AG04449 (cell line): ENCODE data around the gene WDR6.

Experiments
- CTCF ChIA-PET: fragments of 350-600 bp; formaldehyde crosslinking; extraction: SDS; loops from one replicate; lab custom pipeline; 2021; ENCODE audit warnings: antibody characterized with exemption; lab: Yijun Ruan, JAX
- POLR2A ChIA-PET: fragments of 400-600, 350-600 bp; formaldehyde crosslinking; extraction: SDS; loops from one replicate; lab custom pipeline; 2020; ENCODE audit warnings: antibody characterized with exemption, inconsistent platforms; lab: Yijun Ruan, JAX
- DNase-seq: peaks from one replicate; pipeline ENCODE4 v3.0.0-alpha.2; 2010; ENCODE audit warnings: low read depth, low spot score
- H3K4me3 ChIP-seq: 2 replicates; pipeline ENCODE4 v1.5.1; 2011; ENCODE audit warnings: low read depth, mild to moderate bottlenecking, control low read depth, low read length
- CTCF ChIP-seq: IDR thresholded peaks from one replicate; pipeline ENCODE4 v1.5.1; 2011; ENCODE audit warnings: mild to moderate bottlenecking, moderate library complexity, low read length, control low read depth, inconsistent platforms; ENCODE audit not compliant: insufficient read depth; ENCODE audit errors: missing control alignments

WDR6 gene

GRCh38 chr3:49007068-49007770 lies at the start of gene WDR6:
Gene WDR6, plus strand, starts transcription at chr3:49007391. Its CDS starts 41 bp downstream, at chr3:49007432.
- peak; percentile 44 for TF ChIP-seq CTCF
- H3K4me3 ChIP-seq: peak within 1 kb of the TSS; percentile 97
- ChIA-PET CTCF (interaction anchor here (0.9 to 6.7 kb wide), 8 partner anchors 11 to 268 kb away, joined by 3 to 95 read pairs (median 10); partner anchors contain the start of genes DALRD3, NDUFAF3 and P4HTM), POLR2A (interaction anchor here (0.6 to 3.8 kb wide), 12 partner anchors 10 to 137 kb away, joined by 3 to 70 read pairs (median 8); partner anchors contain the start of genes ARIH2, DALRD3, IMPDH2 and NDUFAF3)
- DNase-seq: peak; percentile 83

DNA sequence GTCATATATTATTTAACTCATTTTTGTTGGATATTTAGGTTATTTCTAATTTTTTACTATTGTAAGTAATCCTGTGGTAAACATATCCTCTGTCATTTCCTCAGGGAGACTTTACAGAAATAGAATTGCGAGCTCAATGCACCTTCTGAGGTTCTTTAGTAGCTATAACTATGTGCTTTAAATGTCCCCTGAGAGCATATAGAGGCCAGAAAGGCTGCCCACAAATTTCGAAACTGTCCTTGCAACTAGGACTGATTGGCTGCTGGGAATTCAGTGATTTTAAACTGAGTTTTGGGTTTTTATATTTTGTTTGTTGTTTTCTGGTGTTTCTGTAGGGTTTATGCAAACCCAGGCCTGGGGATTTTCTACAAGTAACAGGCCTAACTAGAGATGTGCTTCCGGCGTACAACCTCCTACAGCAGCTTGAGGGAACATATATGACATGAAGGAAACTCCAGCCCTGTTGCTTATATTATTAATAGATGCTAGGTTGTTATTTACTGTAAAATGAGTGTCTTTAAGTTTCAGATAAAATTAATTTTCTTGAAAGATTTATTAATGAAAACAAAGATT lies 46.3 kb upstream of the WDR6 start:
- DNase-seq: no peak
- ChIA-PET POLR2A (no interaction called here), CTCF (interaction anchor here (1.2 kb wide), 1 partner anchor 9 kb away, joined by 3 read pairs; no protein-coding TSS in a partner anchor)
- no peak for TF ChIP-seq CTCF
- H3K4me3 ChIP-seq: no peak overlapping the region

DNA sequence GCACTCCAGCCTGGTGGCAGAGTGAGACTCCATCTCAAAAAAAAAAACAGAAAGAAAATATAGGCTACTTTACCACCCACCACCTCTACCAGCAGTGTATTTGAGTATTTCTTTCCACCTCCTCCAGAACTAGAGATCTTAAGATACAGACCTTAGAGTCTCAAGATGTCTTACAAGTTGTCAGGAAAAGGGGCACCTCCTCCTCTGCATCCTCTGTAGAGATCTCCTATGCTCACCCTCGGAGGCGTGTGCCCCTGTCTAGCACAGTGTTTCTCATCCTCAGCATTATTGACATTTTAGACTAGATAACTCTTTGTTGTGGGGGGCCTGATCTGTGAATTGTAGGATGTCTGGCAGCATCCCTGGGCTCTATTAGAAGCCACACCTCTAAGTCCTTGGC lies 44.9 kb upstream of the WDR6 start:
- no peak for TF ChIP-seq CTCF
- DNase-seq: no peak
- ChIA-PET POLR2A (no interaction called here), CTCF (no interaction called here)
- no peak overlapping the region for H3K4me3 ChIP-seq

GRCh38 chr3:48962939-48963338 lies 44.3 kb upstream of the WDR6 start:
- no peak for TF ChIP-seq CTCF
- no peak overlapping the region for H3K4me3 ChIP-seq
- CTCF ChIA-PET: no interaction called here
- no peak for DNase-seq
- POLR2A ChIA-PET: no interaction called here

DNA sequence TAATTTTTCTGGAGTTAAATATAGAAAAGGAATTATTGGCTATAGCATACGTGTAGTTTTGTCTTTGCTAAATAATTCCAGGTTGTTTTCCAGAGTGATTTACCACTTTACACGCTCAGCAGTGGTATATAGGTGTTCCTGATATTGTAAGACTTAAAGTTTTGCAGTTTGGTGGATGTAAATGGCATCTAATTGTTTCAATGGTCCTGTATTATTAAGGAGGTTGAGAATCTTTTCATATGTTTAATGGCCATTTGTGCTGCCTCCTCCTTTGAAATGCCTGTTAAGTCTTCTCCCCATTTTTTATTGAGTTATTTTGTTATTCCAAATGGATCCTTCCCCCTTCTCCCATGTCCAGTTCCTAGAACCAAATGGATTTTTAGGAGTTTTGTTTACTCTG lies 43.6 kb upstream of the WDR6 start:
- ChIA-PET CTCF (no interaction called here), POLR2A (no interaction called here)
- DNase-seq: no peak
- TF ChIP-seq CTCF: no peak
- H3K4me3 ChIP-seq: no peak overlapping the region

- CTCF ChIA-PET: interaction anchor here (1.3 kb wide), 1 partner anchor 26 kb away, joined by 4 read pairs; no protein-coding TSS in a partner anchor
- DNase-seq: no peak
- TF ChIP-seq CTCF: no peak
- no peak overlapping the region for H3K4me3 ChIP-seq
- POLR2A ChIA-PET: no interaction called here
Observed at GRCh38 chr3:48966367-48966766, 40.8 kb upstream of the WDR6 start.
